GM13977 (cell line): Measurements from ENCODE around the gene RIOK3.
A peak's percentile ranks its signal among the peaks of the same experiment; 100 is the strongest.

ENCODE experiments used
- DNase-seq: peaks from one replicate; pipeline ENCODE4 v3.0.0; 2012; ENCODE audit warnings: low spot score
- CTCF ChIP-seq: IDR thresholded peaks from 2 replicates; pipeline ENCODE4 v1.5.1; 2012; ENCODE audit warnings: mild to moderate bottlenecking, control low read depth; ENCODE audit not compliant: insufficient read depth; ENCODE audit errors: extremely low read depth, missing control alignments
- in situ Hi-C: fragments of 300-500 bp; cut with MboI; formaldehyde crosslinking; loops from one replicate; pipeline ENCODE4 v1.12.0; 2022; ENCODE audit warnings: low sequenced_read_pairs, low pct_unique_long_range_greater_than_20kb, mixed read lengths, inconsistent platforms; ENCODE audit not compliant: unreplicated experiment

Gene RIOK3

DNA sequence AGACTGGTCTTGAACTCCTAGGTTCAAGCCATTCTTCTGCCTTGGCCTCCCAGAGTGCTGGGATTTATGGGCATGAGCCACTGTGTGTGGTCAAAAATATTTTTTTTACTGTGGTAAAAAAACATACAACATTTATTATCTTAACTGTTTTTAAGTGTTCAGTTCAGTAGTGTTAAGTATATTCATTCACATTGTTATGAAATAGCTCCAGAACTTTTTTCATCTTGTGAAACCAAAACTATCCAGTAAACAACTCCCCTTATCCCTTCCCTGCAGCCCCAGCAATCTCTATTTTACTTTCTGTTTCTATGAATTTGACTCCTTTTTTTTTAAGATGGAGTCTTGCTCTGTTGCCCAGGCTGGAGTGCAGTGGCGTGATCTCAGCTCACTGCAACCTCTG, 59.6 kb downstream of the RIOK3 start:
- TF ChIP-seq CTCF = no peak
- no peak for DNase-seq
- in situ Hi-C loops = loop anchor here (25.0 kb wide), 1 partner anchor 300 kb away; no protein-coding TSS in a partner anchor

DNA sequence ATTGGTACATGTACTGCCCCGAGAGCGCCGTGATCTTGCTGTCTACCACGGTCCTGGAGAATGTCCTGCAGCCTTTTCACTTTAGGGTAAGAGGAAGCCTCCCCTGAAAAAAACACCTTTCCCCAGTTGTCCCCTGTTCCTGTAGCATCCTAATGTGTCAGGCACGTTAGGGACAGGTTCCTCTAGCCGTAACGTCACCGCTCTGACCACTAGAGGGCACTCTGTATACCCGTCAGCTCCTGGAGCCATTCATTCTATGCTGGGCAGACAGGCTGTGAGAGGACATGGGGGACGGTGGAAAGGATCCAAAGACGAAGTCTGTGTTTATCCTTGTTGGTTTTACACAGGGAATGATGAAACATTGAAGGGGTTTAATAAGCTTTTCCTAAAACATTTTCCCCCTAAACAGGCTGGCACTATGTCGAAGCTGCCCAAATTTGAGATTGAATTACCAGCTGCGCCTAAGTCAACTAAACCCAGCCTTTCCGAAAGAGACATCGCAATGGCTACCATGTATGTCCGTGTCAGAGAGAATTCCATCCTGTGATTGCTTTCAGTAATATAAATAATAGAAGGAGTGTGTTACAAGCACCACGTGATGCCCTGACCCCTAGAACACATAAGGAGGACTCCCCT, 62.9 kb downstream of the RIOK3 start:
- peak; percentile 92 for TF ChIP-seq CTCF
- in situ Hi-C loops = loop anchor here (25.0 kb wide), 1 partner anchor 296 kb away; no protein-coding TSS in a partner anchor
- peak; percentile 69 for DNase-seq

- TF ChIP-seq CTCF = no peak
- in situ Hi-C loops = loop anchor here (25.0 kb wide), 1 partner anchor 293 kb away; no protein-coding TSS in a partner anchor
- no peak for DNase-seq
These were observed 66.6 kb downstream of the RIOK3 start for GRCh38 chr18:23519734-23520133.

DNA sequence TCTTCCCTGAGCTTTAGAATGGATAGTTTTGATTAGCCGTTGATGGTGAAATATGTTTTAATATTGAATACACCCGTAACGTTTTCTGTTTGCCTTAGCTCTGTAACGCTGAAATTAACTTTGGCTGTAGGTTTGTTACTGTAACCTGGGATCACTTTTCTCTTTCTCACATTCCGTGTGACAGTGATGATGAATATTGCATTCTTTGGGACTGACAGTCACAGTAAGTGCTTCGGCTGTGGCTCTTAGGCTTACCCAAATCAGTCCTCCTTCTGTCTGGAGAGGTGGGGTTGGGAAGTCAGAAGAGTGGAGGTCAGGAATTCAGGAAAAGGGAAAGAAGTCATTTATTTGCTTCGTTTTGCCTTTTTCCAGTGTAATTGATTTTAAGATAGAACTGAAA, 68.2 kb downstream of the RIOK3 start:
- in situ Hi-C loops = loop anchor here (25.0 kb wide), 1 partner anchor 291 kb away; no protein-coding TSS in a partner anchor
- TF ChIP-seq CTCF = no peak
- no peak for DNase-seq

DNA sequence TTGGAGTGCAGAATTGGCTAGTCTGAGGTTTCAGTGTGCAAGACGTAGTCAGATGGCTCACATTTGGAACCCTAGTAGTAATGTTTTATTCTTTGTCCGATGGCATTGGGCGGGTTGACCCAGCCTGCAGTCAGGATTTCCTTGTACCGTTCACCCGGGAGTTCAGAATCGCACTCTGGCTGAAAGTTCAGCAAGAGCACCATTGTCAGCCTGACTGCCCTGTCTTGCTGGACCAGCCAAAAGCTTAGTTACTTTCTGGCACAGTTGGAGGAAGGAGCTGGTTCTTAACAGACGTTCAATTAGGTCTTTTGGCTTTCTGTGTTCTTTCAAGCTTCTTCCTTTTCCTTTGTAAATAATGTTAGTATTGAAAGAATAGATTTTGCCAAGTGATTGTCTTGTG, 68.8 kb downstream of the RIOK3 start:
- no peak for TF ChIP-seq CTCF
- in situ Hi-C loops = loop anchor here (25.0 kb wide), 1 partner anchor 290 kb away; no protein-coding TSS in a partner anchor
- DNase-seq = no peak

DNA sequence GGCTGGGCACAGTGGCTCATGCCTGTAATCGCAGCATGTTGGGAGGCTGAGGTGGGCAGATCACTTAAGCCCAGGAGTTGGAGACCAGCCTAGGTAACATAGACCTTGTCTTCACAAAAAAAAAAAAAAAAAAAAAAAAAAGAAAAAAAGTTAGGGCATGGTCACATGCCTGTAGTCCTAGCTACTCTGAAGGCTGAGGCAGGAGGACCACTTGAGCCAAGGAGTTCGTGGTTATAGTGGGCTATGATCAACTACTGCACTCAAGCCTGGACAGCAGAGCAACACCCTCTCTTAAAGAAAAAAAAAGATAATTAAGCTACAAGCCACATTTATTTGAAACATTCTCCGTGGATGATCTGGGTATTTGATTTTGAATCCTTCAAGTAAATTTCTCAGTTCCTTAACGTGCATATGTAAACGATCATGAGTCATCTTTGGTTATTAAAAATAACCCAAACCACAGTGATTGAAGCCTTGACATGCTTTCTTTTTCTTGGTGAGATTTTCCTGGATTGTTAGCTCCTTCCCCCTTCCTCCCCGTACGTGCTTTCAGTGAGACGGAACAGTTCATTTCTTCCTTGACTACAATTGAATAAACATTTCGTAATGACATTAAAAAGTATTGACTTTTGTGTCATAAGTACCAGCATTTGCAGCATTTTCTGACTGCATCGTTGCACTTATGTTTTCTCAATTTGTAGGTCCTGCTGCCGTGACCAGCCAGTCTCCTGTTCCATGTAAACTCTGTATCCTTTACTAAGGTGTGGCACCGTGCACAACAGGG, 70.5 kb downstream of the RIOK3 start:
- in situ Hi-C loops = loop anchor here (25.0 kb wide), 1 partner anchor 289 kb away; no protein-coding TSS in a partner anchor
- DNase-seq = peak; percentile 40
- TF ChIP-seq CTCF = no peak
